Endothelial cell of hepatic sinusoid (primary cell): ENCODE results near the gene PHRF1.

Source experiments
- in situ Hi-C: cut with HindIII; loops from 2 replicates; pipeline ENCODE4 v1.10.0; 2017; ENCODE audit warnings: low sequenced_read_pairs

Gene PHRF1

GRCh38 chr11:625636-626268, 49.5 kb downstream of the PHRF1 start:
- in situ Hi-C loops = no loop called here

GRCh38 chr11:626475-627307, 50.4 kb downstream of the PHRF1 start, which contains the start of gene SCT:
Gene SCT (minus strand): TSS chr11:627181. CDS start chr11:627143, 38 bp downstream.
- in situ Hi-C loops = no loop called here

GRCh38 chr11:627308-627576, 51.0 kb downstream of the PHRF1 start:
- in situ Hi-C loops = no loop called here

GRCh38 chr11:628056-628455, 51.8 kb downstream of the PHRF1 start:
- in situ Hi-C loops = no loop called here

- in situ Hi-C loops = no loop called here
Observed at GRCh38 chr11:629237-629583, 52.9 kb downstream of the PHRF1 start.

- in situ Hi-C loops = no loop called here
Observed at GRCh38 chr11:630871-631270, 54.6 kb downstream of the PHRF1 start.

GRCh38 chr11:635945-636510, 59.8 kb downstream of the PHRF1 start:
- in situ Hi-C loops = no loop called here

- in situ Hi-C loops = no loop called here
Observed at GRCh38 chr11:636511-637332, 60.5 kb downstream of the PHRF1 start, which contains the start of gene DRD4. Gene DRD4 (plus strand): TSS chr11:637269. CDS start chr11:637305, 36 bp downstream.

- in situ Hi-C loops = no loop called here
Observed at GRCh38 chr11:637333-637592, 61.0 kb downstream of the PHRF1 start.

GRCh38 chr11:637593-638521, 61.6 kb downstream of the PHRF1 start:
- in situ Hi-C loops = no loop called here

- in situ Hi-C loops = no loop called here
Observed at GRCh38 chr11:638631-639331, 62.5 kb downstream of the PHRF1 start.

GRCh38 chr11:639332-639955, 63.2 kb downstream of the PHRF1 start:
- in situ Hi-C loops = no loop called here

GRCh38 chr11:640021-640706, 63.9 kb downstream of the PHRF1 start:
- in situ Hi-C loops = no loop called here

- in situ Hi-C loops = no loop called here
Observed at GRCh38 chr11:641806-642370, 65.6 kb downstream of the PHRF1 start.

GRCh38 chr11:643366-643765, 67.1 kb downstream of the PHRF1 start:
- in situ Hi-C loops = no loop called here

- in situ Hi-C loops = no loop called here
Observed at GRCh38 chr11:643849-644738, 67.8 kb downstream of the PHRF1 start.

- in situ Hi-C loops = no loop called here
Observed at GRCh38 chr11:645536-645935, 69.3 kb downstream of the PHRF1 start.

- in situ Hi-C loops = no loop called here
Observed at GRCh38 chr11:646214-646613, 69.9 kb downstream of the PHRF1 start.
